ENCODE results near the gene MDM2.
A peak's percentile ranks its signal among the peaks of the same experiment; 100 is the strongest.
"Not testable (repeated sequence)": the region's sequence is repeated elsewhere in the genome, so short reads cannot be mapped to it uniquely, and the experiment has no call there.

Gene MDM2

GRCh38 chr12:68806488-68807237 is 1.3 kb upstream of the MDM2 start:
- no peak for DNase-seq (ENCODE audit: low spot score)

GRCh38 chr12:68807274-68807575 is 752 bp upstream of the MDM2 start:
- not testable (repeated sequence) for DNase-seq (ENCODE audit: low spot score)

GRCh38 chr12:68808388-68809189 is 612 bp downstream of the MDM2 start:
- peak; percentile 66 for DNase-seq (ENCODE audit: low spot score)

- no peak for DNase-seq (ENCODE audit: low spot score)
Measured at GRCh38 chr12:68809190-68810026, 1.4 kb downstream of the MDM2 start.

GRCh38 chr12:68810027-68810389 is 2.0 kb downstream of the MDM2 start:
- not testable (repeated sequence) for DNase-seq (ENCODE audit: low spot score)

- DNase-seq (ENCODE audit: low spot score): not testable (repeated sequence)
Measured at GRCh38 chr12:68811573-68811972, 3.6 kb downstream of the MDM2 start.

- no peak for DNase-seq (ENCODE audit: low spot score)
Measured at GRCh38 chr12:68812553-68813241, 4.7 kb downstream of the MDM2 start.

GRCh38 chr12:68813242-68813593 is 5.2 kb downstream of the MDM2 start:
- DNase-seq (ENCODE audit: low spot score): no peak

GRCh38 chr12:68814490-68815231 is 6.7 kb downstream of the MDM2 start:
- DNase-seq (ENCODE audit: low spot score): no peak

GRCh38 chr12:68815232-68815927 is 7.4 kb downstream of the MDM2 start:
- DNase-seq (ENCODE audit: low spot score): no peak

- no peak for DNase-seq (ENCODE audit: low spot score)
Measured at GRCh38 chr12:68815928-68816800, 8.2 kb downstream of the MDM2 start.

GRCh38 chr12:68819481-68819880 is 11.5 kb downstream of the MDM2 start:
- not testable (repeated sequence) for DNase-seq (ENCODE audit: low spot score)

- no peak for DNase-seq (ENCODE audit: low spot score)
Measured at GRCh38 chr12:68821357-68822188, 13.6 kb downstream of the MDM2 start.

GRCh38 chr12:68823696-68824095 is 15.7 kb downstream of the MDM2 start:
- DNase-seq (ENCODE audit: low spot score): no peak

GRCh38 chr12:68824131-68824530 is 16.2 kb downstream of the MDM2 start:
- DNase-seq (ENCODE audit: low spot score): no peak

GRCh38 chr12:68824597-68825250 is 16.7 kb downstream of the MDM2 start:
- no peak for DNase-seq (ENCODE audit: low spot score)

GRCh38 chr12:68825569-68826217 is 17.7 kb downstream of the MDM2 start:
- no peak for DNase-seq (ENCODE audit: low spot score)
